ENCODE measurements around the gene KCNK2.

KCNK2 gene

DNA sequence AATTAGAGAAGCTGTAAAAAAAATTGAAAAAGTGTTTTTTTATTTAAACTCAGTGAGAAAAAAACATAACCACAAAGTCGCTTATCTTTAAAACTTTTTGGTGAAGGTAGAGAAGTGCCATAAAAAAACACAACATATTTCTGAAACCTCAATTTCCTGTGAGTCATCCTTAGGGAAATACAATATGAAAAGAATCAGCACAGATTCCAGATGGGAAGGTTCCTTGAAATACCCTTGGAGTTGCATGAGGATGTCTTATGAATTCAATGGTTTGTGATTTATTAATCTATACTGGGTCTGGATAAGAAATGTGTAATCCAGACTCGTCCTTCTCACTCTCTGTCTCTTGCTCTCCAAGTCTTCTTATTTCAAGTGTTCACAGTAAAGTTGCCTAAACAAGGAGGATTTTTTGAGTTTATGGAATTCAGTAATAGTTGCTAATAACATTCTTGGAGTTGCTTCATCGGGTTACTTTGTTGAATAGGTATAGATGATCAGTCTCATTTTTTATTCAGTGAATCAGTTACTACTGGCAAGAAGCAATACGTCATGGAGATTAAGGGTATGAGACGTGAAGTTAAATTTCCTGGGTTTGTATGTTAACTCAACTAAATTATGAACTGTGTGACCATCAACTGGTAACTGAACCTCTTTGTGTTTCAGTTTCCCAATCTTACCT lies 191.4 kb downstream of the KCNK2 start:
- peak; percentile 34 for DNase-seq (ENCODE audit: low read depth, low spot score)
- H3K36me3 ChIP-seq (ENCODE audit: insufficient read depth, low read length), result no peaks in the 10 kb centered on the region
- H3K4me3 ChIP-seq, result 0 out of 2 replicates have a peak overlapping the region, but pooled peaks have one; percentile 3
- no peaks in the 10 kb centered on the region for H3K9me3 ChIP-seq (ENCODE audit: low read depth, low read length)
- no peak overlapping the region for H3K9ac ChIP-seq (ENCODE audit: insufficient read length)
- TF ChIP-seq FOXP2 (optimal IDR thresholded peaks at IDR 0.05; ENCODE audit: control extremely low read depth, extremely low read length, insufficient read depth) (no peak), EZH2 (IDR thresholded peaks at IDR 0.05) (no peak), POLR2AphosphoS5 (IDR thresholded peaks at IDR 0.05; ENCODE audit: borderline replicate concordance, low read depth, low read length) (no peak)
- H3K27ac ChIP-seq, result no peak overlapping the region

DNA sequence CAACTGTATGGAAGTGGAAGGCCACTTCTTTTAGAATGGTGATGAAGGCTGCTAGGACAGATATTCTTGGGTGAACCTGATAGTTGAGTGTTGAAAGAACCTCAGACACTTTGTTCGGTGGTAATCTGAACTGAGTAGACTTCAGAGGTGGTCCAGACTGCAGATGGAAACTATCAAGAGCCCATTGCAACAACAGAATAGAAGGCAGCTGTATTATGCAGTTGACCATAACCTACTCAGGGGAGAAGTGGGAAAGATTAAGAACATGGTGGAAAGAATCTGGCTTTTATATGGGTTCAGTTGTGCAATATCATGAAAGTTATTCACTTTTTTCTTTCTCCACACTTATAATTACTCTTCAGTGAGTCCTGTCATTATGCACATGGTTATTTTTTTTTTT lies 194.0 kb downstream of the KCNK2 start:
- H3K4me3 ChIP-seq, result no peak overlapping the region
- no peaks in the 10 kb centered on the region for H3K36me3 ChIP-seq (ENCODE audit: insufficient read depth, low read length)
- H3K9me3 ChIP-seq (ENCODE audit: low read depth, low read length), result no peaks in the 10 kb centered on the region
- no peak for DNase-seq (ENCODE audit: low read depth, low spot score)
- no peak overlapping the region for H3K27ac ChIP-seq
- H3K9ac ChIP-seq (ENCODE audit: insufficient read length), result no peak overlapping the region
- no peak for TF ChIP-seq EZH2 (IDR thresholded peaks at IDR 0.05)
- no peak for TF ChIP-seq POLR2AphosphoS5 (IDR thresholded peaks at IDR 0.05; ENCODE audit: borderline replicate concordance, low read depth, low read length)
- no peak for TF ChIP-seq FOXP2 (optimal IDR thresholded peaks at IDR 0.05; ENCODE audit: control extremely low read depth, extremely low read length, insufficient read depth)

DNA sequence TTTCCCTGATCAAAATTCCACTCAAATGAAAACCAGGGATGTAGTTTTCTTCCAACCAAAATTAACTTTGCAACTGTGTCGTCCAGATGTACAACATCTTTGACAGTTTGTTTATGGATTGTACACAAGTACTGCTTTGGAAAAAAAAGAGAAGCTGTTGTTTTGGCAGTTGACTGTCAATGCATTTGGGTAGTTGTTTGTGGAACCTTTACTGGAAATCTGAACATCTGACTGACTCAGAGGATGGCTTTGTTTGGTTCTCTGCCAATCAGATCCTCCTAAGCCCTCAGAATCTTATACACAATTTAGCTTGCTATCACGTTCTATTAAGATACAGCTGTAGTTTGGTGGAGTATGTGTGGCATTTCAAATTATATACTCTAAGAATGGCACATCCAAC lies 195.0 kb downstream of the KCNK2 start:
- H3K27ac ChIP-seq, result no peak overlapping the region
- DNase-seq (ENCODE audit: low read depth, low spot score), result no peak
- TF ChIP-seq FOXP2 (optimal IDR thresholded peaks at IDR 0.05; ENCODE audit: control extremely low read depth, extremely low read length, insufficient read depth), result no peak
- no peak overlapping the region for H3K4me3 ChIP-seq
- no peaks in the 10 kb centered on the region for H3K9me3 ChIP-seq (ENCODE audit: low read depth, low read length)
- no peak overlapping the region for H3K9ac ChIP-seq (ENCODE audit: insufficient read length)
- H3K36me3 ChIP-seq (ENCODE audit: insufficient read depth, low read length), result no peaks in the 10 kb centered on the region

DNA sequence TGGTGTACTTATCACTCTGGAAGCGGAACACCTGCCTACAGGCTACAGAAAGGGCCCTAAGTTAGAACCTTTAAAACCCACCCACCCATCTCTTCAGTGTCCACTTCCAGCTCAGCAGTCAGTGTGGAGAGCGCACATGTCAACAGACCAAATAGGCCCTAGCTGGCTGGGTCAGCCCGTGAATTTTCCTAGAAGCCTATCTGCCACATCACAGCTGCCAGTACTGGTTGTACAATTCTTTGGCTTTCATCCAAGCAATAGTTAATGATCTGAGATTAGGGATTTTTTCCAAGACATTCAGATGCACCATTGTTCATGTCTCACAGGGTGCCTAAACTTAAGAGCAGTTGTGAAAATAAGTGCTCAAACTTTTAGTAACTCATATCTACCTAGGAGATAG lies 197.1 kb downstream of the KCNK2 start:
- DNase-seq (ENCODE audit: low read depth, low spot score), result no peak
- TF ChIP-seq FOXP2 (optimal IDR thresholded peaks at IDR 0.05; ENCODE audit: control extremely low read depth, extremely low read length, insufficient read depth) (no peak), POLR2AphosphoS5 (IDR thresholded peaks at IDR 0.05; ENCODE audit: borderline replicate concordance, low read depth, low read length) (no peak), EZH2 (IDR thresholded peaks at IDR 0.05) (no peak)
- H3K9me3 ChIP-seq (ENCODE audit: low read depth, low read length), result no peaks in the 10 kb centered on the region
- H3K9ac ChIP-seq (ENCODE audit: insufficient read length), result no peak overlapping the region
- H3K36me3 ChIP-seq (ENCODE audit: insufficient read depth, low read length), result no peaks in the 10 kb centered on the region
- no peak overlapping the region for H3K27ac ChIP-seq
- H3K4me3 ChIP-seq, result no peak overlapping the region

DNA sequence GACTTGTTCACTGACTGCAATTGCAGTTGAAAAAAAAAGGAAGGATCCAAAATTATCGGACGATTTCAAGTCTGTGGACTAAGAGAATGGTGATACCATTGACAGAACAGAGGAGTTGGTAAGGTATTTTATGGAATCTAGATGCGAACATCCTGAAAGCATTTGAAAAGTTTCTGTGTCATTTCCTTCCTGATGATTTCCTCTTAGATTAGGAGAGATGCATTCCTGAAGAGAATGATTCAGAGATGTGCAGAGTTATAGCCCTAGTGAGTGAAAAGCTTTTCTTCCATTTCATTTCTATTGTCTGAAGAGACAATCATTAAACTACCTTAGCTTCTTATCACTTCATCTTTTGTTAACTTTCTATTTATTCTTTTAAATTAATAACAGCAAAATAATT lies 200.0 kb downstream of the KCNK2 start:
- DNase-seq (ENCODE audit: low read depth, low spot score), result no peak
- TF ChIP-seq EZH2 (IDR thresholded peaks at IDR 0.05), result no peak
- TF ChIP-seq FOXP2 (optimal IDR thresholded peaks at IDR 0.05; ENCODE audit: control extremely low read depth, extremely low read length, insufficient read depth), result no peak
- no peak for TF ChIP-seq POLR2AphosphoS5 (IDR thresholded peaks at IDR 0.05; ENCODE audit: borderline replicate concordance, low read depth, low read length)
- Histone ChIP-seq H3K27ac (no peak overlapping the region), H3K9ac (ENCODE audit: insufficient read length) (no peak overlapping the region), H3K36me3 (ENCODE audit: insufficient read depth, low read length) (no peaks in the 10 kb centered on the region), H3K9me3 (ENCODE audit: low read depth, low read length) (no peaks in the 10 kb centered on the region), H3K4me3 (no peak overlapping the region)

DNA sequence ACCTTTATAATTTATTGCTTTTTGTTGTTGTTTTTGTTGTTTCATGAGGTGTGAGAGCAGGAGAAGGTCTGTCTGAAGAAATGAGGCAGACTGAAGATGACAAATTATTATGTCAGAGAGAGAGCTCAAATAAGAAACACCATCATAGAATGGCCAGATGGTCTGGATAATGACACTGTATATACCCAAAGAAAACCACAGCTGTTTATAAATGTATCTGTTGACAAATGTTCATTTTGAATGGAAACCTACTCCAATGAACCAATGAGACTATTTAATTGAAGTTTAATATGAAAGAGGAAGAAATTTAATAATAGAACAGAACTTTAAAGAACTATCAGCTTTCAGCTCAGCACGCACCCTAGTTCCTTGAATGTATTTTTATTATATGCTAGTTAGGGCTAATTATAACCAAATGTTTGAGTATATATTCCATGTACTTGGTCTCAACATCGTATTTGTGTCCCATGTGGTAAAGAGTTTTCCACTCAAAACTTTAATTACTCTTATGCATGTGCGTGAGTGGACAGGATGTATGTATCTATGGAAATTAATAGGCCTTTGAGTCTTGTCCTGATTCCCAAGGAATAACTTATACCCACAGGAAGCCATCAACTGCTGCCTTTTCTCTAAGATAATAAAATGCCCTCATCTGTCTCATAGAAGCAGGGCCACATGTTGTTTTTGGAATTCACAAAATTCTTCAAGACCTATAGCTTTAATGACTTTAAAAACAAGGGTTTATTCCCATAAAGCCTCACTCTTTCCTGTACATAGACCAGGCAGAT lies 202.7 kb downstream of the KCNK2 start:
- no peak for TF ChIP-seq FOXP2 (optimal IDR thresholded peaks at IDR 0.05; ENCODE audit: control extremely low read depth, extremely low read length, insufficient read depth)
- TF ChIP-seq EZH2 (IDR thresholded peaks at IDR 0.05), result no peak
- no peak for TF ChIP-seq POLR2AphosphoS5 (IDR thresholded peaks at IDR 0.05; ENCODE audit: borderline replicate concordance, low read depth, low read length)
- Histone ChIP-seq H3K36me3 (ENCODE audit: insufficient read depth, low read length) (no peaks in the 10 kb centered on the region), H3K9me3 (ENCODE audit: low read depth, low read length) (no peaks in the 10 kb centered on the region), H3K27ac (0 out of 2 replicates have a peak overlapping the region, but pooled peaks have one; percentile 22), H3K9ac (ENCODE audit: insufficient read length) (no peak overlapping the region), H3K4me3 (no peak overlapping the region)
- no peak for DNase-seq (ENCODE audit: low read depth, low spot score)

Data from SK-N-MC (cell line).